ELF-1 (cell line): ENCODE data around the gene FGF14.
"Not testable (repeated sequence)": the region's sequence is repeated elsewhere in the genome, so short reads cannot be mapped to it uniquely, and the experiment has no call there.

Experiments
- DNase-seq: peaks from one replicate; pipeline ENCODE4 v3.0.0-alpha.2; 2016; ENCODE audit warnings: low read depth, low spot score

Gene FGF14

DNA sequence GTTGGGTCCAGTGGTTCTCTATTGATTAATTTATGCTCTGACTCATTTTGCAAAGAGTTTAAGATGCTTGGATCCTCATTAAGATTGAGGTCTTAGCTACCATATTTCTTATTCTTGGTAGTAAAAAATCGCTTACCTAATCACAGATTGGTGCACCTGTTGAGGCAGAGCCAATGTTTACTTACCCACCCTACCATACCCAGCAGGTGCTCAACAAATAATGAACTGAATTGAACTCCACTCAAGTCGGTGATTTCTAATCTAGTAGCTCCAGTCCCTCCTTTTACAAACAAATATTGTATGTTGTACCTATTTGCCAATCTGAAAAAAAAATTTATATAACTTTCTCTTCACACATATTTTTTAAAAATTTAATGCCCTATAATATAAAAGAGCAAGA, 361.0 kb downstream of the FGF14 start:
- no peak for DNase-seq

DNA sequence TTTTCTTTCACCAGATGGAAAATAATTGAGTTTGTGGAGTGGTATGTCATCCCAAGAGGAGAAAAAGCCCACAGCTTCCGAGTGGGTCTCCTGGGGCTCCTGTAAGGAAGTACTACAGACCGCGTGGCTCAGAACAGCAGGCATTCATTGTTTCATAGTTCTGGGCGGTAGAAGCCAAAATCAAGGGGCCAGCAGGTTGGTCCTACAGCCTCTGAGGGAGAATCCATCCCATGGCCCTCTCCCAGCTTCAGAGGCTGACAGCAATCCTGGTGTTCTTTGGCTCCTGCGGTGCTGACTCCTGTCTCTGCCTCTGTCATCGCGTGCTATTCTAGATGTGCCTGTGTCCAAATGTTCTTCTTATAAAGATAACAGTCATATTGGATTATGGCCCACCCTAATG, 362.6 kb downstream of the FGF14 start:
- no peak for DNase-seq

DNA sequence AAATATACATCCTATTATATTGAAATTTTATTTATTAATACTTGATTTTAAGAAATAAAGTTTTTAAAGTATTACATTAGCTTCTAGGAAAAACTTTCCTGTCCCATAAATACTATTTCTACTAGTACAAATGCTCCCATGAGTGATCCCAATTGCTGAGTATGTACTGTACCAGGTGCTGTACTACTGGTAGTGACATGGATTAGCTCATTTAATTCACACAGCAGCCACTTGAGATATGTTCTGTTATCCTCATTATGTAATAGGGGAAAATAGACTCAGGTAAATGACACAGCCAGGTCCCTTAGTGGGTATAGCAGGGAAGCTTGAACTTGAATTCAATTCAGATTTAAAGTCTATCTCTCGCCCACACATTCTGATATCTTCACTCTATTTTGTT, 363.1 kb downstream of the FGF14 start:
- DNase-seq, result no peak

DNA sequence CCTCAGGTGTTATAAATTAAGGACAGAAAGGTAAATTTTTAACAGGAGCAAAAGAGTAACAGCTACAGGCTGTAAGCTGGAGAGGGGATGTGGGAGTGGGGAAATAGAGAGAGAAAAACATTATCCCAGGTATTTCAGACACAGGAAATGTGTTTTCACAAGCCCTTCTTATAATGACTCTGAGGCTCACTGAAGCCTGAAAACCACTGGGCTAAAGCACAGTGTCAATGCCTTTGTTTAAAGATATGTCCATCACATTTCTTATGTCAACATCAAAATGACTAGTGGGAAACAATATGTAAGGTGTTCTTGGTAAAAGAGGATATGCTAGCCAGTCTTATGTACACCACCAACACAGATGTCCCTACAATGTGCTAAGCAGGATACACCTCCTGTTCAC, 365.9 kb downstream of the FGF14 start:
- no peak for DNase-seq

DNA sequence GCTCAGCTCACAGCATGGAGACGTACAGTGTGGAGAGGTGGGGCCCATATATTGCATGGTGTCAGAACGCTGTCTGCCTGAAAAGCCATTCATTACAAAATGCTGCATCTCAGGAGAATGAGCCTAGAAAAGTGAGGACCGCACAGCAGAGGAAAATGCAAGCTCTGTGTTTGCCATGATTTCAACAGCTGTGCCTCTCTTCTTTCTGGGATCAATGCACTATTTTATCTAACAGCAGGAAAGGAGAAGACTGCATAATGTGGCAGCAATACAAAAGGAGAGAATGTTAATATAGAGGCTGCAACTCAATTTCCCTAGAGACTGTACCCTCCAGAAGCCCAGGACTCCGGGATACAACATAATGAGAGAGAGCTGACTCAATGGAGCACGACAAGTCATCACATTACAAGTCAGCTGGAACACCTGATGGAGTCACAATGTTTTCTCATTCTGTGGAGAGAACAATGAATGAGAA, 368.0 kb downstream of the FGF14 start:
- no peak for DNase-seq

DNA sequence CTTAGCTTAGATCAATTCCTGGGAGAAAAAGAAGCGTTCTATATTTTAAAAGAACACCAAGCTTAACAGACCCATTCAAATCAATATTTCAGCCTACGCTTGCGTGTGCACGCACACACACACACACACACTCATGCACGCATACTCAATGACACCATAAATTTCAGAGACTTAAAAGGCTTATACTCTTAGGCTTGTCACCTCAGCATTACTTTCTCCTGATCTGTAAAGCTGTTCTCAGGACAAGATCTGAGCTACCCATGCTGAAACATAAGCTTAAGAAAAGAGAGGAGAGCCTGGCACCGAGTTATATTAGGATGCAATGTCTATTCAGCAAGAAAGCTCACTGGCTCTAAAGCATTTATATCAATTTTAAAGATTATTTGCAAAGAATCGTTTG, 368.5 kb downstream of the FGF14 start:
- DNase-seq, result no peak

DNA sequence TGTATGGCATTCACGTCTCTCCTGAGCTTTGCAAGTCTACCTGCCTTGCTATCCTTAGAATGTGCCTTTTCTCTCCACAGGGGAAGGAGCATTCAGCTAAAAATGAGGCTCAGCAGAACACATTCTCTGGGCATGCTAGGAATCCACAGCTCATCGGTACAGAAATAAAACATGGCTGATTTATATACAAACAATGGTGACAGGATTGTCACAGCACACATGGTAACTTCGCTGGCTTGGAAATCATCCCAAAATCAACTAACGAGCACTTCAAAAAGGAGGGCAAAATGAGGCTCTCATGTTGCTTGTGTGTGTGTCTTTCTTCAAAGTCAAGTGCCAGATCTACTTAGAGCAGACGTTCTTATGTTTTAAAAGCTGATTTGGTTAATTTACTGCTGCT, 373.0 kb downstream of the FGF14 start:
- DNase-seq, result no peak

DNA sequence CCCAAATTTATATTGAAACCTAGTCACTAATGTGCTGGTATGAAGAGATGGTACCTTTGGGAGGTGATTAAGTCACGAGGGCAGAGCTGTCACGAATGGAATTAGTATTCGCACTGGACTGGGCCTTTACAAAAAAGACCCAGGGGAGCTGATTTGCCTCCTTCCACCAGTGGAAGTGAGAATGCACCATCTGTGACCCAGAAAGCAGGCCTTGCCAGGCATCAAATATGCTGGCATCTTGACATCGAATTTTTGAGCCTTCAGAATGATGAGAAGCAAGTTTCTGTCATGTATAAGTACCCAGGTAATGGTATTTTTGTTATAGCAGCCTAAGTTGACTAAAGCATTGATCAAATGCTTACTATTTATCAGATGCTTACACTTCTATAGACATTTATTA, 373.6 kb downstream of the FGF14 start:
- DNase-seq, result no peak

DNA sequence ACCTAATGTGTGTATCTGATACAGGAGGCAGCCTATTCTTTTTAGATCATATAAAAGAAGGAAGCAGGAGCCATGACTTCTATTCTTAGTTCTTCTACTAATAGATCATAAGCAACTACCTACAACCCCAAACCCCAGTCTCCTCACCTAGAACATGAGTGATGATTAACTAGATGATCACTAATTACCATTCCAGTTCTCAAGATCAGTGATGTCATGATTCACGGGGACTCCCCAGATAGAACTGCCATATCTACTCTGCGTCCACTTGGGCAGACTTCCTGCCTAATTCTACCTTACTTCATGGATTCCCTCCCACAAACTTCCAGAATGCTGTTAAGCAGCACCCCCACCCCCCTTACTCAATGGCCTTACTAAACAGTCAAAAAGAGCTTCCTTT, 380.1 kb downstream of the FGF14 start:
- no peak for DNase-seq

DNA sequence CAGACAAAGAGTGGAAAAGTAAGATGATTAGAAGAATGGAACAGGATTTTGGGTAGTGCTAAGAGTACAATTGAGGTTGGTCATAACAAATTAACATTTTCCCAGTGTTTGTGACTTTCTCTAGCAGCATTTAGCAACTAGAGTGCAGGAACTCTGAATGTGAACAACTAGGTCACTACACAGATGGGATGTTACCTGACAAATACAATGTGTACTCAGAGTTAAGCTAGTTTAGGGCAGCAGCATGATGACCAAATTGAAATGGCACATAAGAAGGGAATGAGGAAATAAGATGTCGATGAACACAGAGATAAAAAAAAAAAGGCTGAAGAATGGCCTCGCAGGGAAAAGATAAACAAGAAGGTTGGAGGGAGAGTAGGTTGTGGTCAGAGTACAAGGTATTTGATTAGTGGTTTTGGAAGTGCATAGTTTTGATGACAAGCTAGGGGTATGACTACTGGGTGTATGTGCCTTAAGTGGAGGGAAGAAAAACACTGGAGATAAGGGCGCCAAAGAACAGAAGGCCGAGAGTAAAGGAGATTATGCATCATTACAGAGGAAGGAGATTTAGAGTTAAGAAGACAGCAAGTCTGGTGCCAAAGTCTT, 381.1 kb downstream of the FGF14 start:
- no peak for DNase-seq

DNA sequence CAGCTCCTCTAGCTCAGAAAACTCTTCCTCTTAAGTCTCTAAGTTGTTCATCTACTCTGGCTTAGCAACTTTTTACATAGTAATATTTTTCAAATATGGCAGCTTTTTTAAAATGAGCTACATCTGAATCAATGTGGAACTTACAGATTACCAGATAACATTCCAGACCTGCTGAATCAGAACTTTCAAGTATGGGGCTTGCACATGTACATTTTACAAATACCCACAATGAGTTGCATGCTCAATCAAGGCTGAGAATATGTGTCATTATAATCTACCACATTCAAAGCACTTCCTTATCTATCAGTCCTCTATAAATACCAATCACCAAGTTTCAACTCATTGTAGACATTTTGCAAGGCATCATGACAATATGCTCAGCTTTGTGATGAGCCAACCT, 383.1 kb downstream of the FGF14 start:
- no peak for DNase-seq

DNA sequence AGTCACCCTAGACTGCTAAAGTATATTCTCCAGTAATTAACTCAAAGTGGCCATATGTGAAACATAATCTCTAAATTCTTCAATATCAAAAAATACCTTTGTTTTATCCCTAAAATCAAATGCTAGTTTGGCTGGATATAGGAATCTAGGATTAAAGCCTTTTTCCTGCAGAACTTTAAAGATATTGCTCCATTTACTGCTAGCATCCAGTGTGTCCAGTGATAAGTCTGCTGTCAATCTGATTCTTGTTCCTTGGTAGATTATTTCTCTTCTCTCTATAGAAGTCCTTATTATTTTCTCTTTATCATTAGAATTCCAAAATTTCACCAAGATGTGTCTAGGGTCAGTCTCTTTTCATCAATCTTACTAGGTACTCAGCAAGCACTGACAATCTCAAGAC, 384.6 kb downstream of the FGF14 start:
- DNase-seq, result no peak

DNA sequence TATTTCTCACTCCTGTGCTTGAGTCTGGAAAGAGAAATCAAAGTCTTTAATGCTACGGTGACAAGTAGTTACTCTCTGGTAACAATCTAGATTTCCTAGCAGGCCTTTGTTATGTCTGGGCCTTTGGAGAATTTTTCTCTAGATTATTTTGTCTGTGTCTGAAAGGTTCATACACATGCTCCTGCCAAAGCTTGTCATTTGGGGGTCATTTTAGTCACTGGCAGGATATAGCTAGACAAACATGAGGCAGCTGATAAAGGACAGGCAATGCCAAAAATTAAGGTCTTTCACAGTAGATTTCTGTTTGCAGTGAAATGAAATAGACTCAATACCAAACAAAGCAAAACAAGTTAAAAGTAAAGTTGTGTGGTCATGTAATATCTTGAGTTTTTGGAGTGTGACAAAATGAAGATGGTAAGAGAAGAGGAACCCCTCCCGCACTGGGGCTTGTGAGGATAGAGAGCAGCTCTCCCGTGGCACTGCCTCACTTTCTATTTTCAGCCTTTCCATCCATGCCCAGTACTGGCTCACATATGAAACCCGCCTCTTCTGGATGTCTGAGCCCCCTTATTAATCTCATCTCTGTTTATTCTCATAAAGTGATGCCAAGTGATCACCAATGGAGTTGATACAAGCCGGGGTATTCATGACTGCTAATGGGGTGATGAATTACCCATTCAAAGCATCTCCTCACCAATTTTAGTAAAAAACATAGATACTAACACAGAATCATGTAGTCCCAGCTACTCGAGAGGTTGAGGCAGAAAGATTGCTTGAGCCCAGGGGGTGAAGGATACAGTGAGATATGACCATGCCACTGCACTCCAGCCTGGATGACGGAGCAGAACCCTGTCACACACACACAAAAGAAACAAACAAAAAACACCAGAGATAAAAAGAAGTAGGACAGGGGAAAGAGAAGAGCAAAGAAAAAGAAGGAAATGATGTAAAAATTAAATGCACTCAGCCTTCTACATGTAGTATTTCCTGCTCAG, 389.3 kb downstream of the FGF14 start:
- no peak for DNase-seq

DNA sequence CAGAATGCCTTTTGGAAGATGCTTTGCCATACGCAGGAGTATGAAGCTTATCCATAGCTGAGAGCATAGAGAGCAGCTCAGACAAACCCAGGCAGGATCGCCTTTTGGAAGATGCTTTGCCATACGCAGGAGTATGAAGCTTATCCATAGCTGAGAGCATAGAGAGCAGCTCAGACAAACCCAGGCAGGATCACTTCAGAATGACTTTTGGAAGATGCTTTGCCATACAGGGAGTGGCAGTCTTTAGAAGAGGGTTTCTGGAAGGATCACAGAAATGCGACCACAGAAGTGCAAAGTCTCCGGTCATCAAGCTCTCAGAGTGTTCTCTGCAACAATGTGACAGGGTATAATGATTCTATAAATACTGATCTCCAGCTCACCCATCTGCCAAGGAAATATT, 390.4 kb downstream of the FGF14 start:
- not testable (repeated sequence) for DNase-seq

DNA sequence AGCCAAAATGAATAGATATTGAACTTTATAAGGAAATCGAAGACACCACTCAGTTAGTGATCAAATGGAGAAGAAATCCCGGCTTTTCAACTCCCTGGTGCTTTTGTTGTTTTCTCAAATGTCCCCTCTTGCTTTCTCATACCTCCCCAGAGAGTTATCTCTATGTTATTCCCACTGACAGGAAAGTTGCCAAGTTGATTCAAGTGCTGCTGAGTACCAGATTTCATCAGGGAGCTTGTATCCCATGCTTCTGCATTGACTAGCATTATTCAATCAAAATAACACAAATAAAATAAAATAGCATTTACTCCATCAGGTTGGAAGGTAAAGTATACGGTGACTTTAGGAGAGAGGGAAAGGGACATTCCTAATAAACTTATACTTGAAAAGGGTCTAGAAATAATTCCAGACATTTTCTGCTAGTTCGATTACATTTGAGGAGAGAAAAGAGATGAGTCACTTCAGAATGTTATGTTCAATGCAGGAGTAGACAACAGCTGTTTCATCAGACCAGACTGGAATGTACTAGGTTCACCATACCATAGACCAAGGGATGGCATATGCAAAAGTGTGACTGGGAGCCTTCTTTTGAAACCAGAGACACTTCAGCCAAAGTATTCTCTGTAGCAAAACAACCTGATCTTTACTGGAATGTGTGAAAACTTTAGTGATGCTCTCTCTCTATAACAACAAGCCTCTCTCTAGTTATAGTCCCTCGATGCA, 397.8 kb downstream of the FGF14 start:
- DNase-seq, result no peak

DNA sequence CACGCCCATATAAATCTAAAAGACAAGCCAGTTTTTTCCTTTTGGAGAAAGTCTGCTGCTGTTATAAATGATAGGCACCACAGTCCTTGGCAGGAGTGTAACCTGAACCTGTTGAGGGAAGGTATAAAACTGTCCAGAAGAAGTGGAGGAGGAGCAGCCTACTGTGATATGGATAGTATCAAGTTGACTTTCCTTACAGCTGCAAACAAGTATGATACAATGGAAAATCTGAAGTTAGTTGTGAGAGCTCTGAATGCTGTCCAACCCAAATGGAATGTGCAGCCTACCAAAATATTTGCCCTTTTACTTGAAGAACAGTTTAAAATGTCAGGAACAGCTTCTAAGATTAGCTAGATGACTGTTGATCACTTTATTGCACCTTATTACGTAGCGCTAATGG, 399.6 kb downstream of the FGF14 start:
- no peak for DNase-seq

DNA sequence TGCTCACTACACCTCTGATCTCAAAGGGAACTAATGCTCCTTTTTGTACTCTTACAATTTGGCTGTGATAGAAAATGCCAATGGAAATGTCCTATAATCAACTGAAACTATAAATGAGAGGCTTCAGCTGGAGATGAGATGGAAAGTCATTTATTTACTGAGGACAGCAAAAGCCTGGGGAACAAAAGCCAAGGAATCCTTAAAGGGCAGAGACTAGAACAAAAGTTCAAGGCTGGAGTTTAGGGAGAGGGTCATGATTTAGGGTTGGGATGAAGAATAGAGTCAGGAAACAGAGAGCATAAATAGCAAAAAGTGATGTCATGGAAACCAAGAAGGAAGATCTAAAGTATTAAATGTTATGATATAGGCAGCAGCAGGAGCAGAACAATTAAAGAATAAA, 401.1 kb downstream of the FGF14 start:
- DNase-seq, result no peak

DNA sequence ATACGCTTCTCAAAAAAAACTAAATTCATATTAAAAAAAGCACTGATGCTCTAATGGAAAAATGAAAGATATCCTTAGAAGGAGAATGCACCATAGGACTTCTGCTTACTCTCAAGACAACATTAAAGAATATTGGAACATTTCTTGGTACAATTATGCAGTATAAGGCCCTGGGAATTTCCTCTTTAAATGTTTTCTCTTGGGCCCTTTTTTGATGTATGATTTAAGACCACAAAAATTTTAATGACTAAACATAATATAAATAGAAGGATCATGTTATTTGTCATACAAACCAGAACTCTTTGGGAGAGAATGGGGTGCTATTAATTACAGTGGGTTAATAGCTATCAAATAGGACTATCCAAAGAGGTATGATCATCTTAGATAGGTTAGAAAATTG, 403.7 kb downstream of the FGF14 start:
- no peak for DNase-seq

DNA sequence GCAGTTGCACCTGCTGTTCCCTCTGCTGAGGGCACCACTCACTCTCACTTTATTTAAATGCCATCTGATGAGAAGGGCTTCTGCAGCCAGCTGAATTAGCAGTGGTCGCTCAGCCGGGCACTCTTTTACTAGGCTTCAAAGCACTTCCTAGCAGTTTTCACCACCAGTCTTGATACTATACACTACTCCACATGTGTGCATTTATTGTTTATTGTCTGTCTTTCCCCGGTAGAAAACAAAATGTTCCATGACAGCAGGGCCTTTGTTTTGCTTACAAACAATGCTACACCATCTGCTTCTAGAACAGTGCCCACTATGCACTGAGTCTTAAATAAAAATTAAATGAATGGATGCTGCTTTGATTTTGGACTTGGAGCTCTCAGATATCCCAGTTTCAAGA, 404.9 kb downstream of the FGF14 start:
- DNase-seq, result no peak

DNA sequence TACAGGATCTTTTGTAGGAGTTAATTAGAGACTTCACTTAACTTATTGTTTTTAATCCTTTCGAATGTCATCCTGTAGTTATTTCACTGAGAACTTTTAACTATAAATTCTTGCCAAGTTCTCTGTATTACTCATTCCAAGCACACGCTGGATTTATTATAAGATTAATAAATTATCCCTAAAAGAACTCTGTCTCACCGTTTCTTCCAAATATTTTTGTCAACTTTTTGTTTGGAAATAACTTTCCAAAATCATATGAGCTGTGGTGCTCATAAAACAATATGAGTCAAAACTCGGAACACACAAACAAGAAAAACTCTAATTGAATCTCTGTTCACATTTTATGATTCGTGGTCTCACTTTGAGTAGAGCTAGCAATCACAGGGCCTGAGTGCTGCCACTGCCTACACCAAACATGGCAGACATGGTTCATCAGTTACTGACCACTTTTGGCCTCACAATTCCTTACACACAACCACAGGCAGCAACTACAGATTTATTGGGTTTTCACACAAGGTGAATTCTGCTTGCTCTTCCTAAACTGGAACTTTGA, 412.0 kb downstream of the FGF14 start:
- DNase-seq, result no peak

DNA sequence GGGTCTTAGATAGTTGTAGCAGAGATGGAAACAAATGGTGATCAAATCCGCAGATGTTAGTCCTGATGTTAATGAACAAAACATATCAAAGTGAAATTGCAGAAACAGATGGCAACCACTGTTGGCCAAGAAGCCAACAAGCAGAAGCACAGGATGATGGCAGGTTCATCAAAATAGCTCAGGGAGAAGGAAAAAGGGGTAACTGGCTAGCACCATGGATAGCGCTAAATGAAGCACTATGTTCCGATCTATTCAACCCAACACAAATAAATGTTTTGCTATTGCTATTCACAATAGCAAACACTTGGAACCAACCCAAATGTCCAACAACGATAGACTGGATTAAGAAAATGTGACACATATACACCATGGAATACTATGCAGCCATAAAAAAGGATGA, 413.7 kb downstream of the FGF14 start:
- DNase-seq, result no peak

DNA sequence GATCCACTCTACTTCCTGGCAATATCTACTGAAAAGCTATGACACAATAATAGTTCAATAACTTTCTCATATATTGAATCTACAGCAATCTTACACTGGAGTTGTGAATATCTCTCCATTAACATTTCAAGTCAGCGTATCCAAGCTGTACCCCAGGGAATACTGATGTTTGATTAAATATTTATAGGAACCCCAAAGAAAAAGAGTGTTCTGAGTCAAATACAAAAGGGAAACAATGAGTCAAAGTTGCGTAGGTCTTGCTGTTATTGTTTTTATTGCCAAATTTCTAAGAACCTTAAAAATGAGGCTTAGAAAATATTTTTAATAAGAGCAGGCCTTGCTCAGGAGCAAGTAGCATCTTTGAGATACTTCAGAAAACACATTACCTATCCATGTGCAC, 415.5 kb downstream of the FGF14 start:
- no peak for DNase-seq
